GM19372 (cell line): ENCODE data around the gene DEXI.
"Not testable (repeated sequence)": the region's sequence is repeated elsewhere in the genome, so short reads cannot be mapped to it uniquely, and the experiment has no call there.

Experiments
- ATAC-seq: cut with Tn5 transposase; IDR thresholded peaks from one replicate; pipeline ENCODE4 v1.9.1; 2021; ENCODE audit warnings: mild to moderate bottlenecking, low read depth, moderate library complexity; ENCODE audit not compliant: unreplicated experiment

Gene DEXI

DNA sequence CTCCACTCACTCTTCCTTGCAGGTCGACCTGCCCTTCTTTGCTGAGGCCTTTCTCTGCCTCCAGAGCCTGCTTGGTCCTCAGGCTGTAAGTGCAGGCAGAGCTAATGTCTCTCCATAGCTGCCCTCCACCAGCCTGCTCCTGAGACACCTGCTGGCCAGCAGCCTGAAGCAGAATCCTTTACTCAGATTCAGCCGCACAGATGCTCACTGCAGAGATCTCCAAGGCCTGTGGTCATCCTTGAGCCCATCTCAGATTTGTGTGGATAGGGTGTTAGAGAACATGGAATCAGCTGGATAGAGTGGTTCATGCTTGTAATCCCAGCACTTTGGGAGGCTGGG is 11.5 kb downstream of the DEXI start:
- ATAC-seq, result no peak

DNA sequence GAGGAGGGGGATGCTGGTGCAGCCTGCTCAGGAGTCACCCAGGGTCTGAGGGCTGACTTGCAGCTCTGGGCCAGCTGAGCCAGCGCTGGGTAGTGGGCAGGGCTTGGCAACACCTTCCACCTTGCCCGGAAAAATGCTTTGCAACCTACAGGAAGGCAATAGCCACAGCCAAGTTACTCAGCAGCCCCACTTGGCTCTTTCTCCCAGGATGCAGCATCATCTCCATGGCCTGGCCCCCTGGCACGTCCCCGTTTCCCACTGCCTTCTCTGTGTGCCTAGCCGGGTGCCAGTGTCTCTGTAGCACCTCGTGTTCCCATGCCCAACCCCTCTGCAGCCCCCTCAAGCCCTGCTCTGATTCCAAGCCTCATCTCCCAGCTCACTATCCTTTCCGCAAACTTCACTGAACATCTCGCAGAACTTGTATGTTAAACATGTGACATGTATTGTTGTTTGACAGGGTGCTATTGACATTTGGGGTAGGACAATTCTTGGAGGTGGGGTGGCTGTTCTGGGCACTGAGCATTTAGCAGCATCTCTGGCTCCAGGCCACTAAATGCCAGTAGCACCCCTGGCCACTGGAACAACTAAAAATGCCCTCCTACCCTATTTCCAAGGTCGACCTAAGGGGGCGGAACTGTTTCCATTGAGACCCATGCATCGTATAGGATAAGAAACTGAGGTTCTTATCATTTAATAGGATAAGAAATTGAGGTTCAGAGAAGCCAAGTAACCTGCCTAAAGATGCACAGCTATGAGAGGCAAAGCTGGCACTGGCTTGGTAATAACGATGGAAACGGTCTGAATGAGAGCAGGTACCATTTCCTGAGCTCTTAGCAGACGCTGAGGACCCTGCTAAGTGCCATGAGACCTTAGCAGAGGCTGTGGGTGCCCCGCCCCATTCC is 12.2 kb downstream of the DEXI start:
- ATAC-seq, result no peak

DNA sequence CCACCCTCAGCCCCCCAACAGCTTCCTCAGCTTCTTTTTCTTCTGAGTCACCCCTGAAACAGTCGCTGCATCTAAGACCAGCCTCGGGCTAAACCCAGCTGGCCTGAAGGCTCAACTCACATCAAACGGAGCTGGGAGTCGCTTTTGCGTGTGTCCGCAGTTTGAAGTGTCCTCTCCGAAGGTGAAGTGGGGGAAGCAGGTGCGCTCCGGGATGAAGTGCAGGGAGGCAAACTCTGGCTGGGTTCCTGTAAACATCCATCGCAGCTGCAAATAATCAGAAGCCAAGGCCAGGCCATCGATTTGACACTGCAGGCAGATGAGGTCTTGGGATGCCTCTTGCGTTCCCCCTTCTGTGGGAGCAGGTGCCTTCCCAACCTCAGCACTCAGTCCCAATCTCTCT is 13.2 kb downstream of the DEXI start:
- not testable (repeated sequence) for ATAC-seq

DNA sequence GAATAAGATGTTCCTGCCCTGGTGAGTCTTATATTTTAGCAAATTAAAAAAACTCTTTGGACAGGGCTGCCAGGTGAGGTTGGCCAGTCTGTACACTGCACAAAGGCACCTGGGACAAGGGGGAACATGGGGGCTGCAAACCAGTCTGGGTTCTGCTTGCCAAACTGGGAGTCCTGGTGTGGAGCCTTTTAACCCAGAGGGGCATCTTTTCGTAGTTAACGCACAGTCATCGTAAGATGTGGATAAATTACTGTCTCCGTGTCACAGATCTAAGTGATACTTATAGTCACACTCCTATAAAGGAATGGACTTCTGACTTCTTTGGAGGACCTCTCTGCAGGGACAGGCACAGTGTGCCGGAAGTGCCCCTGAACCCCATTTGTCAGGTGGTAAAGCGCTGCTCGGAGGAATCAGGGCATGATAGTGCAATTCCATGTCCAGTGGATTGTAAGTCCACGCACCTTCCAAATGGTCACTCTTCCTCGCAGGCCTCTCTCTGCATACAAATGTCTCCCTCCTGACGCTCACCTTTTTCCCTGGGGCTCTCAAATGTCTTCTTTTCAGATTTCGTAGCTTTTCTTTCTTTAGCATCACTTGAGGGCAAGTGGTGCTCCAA is 14.7 kb downstream of the DEXI start:
- ATAC-seq, result no peak

DNA sequence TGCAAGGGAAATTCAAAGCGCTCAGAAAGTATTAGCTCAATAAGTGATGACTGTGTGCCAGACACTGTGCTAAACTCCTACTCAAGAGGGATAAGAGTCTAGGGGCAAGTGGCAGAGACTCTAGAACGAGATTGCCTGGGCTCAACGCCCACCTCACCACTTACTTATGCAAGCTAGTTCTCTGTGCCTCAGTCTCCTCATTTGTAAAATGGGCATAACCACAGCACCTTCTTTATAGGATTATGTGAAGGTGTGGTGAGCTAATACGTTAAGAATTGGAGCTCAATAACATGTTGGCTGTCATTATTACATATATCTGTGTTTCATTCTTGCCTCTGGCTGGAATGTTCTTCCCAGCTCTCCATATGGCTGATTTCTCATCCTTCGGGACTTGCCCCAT is 15.4 kb downstream of the DEXI start:
- no peak for ATAC-seq

DNA sequence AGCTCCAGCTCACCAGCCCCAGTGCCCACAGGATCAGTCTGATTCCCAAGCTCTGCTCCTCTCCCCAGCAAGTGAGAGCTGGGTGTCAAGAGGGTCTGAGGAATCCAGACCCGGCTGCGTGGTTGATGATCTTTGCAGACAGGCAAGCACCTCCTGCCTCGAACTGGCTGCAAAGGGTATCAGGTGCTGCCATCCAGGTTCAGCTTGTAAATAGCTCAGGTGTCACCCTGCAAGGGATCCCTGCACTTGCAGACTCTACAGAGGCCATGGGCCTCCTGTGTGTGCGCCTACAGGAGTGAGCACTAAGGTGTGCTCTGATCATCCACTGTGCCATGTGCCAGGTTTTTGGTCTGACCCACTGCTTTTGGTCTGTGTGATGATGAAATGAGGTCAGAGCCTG is 16.2 kb downstream of the DEXI start:
- ATAC-seq, result no peak

DNA sequence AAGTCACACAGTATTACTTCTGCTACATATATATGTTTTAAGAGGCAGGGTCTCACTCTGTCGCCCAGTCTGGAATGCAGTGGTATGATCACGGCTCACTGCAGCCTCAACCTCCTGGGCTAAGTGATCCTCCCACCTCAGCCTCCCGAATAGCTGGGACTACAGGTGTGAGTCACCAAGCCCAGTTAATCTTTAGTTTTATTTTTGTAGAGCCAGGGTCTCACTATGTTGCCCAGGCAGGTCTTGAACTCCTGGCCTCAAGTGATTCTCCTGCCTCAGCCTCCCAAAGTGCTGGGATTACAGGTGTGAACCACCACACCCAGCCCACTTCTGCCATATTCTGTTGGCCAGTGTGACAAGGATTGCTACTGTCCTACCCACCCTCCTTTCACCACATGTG is 17.0 kb downstream of the DEXI start:
- ATAC-seq, result not testable (repeated sequence)

DNA sequence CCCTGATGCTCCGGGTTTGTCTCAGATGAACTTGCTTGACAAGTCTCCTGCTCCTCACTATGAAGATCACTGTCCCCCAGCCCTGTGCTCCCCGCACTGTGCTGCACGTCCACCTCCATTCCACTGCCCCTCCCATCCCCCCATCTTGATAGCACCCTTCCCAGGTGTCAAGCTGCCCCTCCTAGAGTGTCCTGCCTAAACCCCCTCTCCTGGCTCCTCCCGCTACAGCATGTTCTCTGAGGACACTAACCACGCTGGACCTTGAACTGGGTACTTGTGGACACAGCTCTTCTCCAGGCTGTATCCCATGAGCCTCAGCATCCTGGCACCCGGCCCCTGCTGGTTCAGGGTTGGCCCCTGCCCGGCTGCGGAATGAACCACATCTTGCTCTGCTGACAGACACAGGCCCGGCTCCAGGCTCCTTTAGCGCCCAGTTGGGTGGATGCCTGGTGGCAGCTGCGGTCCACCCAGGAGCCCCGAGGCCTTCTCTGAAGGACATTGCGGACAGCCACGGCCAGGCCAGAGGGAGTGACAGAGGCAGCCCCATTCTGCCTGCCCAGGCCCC is 18.5 kb downstream of the DEXI start:
- ATAC-seq, result no peak

DNA sequence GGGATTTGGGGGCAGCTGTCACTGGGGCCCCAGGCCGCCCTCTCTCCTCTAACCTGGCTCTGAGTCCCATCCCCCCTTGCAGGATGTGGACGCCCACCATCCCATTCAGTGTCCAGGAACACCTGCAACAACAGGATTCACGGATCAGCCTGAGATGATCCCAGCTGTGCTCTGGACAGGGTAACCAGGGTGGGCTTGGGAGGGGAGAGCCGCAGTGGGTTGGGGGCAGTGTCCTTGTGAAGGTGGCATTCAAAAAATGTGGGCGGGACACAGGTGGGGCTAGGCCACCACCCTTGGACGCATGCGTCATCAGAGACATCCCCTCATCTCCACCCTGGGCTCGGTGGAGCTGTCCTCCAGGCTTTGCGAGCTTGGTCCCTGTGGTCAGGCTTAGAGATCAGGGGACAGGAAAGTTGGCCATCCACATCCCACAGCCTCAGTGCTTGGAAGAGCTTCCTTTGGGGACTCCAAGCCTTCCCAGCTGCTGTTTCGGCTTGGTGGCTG is 19.1 kb downstream of the DEXI start:
- no peak for ATAC-seq

DNA sequence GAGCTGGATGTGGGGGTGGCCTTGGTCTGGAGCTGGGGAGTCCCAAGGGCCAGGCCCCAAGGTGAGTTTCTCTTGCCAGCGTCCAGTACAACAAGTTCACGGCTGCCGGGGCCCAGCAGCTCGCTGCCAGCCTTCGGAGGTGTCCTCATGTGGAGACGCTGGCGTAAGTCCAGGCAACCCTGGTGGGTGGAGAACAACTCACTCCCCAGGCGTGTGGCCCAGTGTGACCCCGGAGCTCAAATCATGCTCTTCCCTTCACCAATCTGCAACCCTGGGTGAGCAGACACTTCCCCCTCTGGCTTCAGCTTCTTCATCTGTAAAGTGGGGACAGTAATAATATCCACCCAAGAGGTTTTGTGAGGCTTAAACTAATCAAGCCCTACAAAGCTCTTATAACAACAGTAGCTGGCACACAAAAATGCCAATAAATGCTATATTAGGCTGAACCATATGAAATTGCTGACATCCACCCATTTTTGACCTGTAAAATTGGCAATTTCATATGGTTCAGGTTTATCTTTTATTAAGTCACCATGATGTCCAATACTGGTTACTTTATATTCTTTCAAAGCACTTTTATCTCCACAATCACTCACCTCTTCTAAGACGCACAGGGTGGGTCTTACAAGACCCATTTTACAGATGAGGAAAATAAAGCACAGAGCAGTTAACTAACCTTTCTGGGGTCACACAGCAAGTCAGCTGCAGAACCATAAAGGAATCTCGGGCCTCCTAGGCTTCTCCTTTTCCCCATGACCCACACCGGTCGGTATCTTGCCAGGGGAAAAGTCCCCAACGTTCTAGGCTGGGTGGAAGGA is 19.7 kb downstream of the DEXI start:
- no peak for ATAC-seq

DNA sequence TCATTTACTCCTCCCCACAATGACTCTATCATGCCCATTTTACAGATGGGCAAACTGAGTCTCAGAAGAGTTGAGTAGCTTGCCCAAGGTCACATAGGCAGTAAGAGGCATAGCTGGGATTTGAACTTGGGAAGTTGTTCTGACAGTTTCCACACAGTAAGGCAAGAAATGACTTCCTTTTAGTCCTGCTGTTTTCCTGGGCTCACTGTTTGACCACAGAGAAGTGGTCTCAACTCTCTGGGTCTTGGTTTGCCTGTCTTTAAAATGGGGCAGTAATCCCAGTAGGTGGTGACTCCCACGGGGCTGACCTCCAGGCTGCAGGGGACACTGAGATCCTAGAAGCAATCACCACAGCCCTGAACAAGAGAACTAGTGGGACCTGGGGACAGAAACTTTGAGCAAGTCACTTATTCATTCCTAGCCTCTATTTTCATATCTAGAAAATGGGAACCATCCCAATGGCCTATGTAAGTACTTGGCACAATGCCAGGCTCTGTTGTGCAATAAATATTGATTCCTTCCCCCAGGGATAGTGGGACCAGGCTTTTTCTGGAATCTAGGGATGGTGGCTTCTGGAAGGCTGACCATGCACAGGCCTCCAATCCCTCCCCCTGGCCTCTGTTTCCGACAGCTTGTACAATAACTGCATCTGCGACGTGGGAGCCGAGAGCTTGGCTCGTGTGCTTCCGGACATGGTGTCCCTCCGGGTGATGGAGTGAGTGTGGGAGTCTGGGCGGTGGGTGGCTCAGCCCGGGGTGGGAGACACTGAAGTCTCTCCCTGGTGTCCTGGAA is 20.5 kb downstream of the DEXI start:
- ATAC-seq, result no peak

DNA sequence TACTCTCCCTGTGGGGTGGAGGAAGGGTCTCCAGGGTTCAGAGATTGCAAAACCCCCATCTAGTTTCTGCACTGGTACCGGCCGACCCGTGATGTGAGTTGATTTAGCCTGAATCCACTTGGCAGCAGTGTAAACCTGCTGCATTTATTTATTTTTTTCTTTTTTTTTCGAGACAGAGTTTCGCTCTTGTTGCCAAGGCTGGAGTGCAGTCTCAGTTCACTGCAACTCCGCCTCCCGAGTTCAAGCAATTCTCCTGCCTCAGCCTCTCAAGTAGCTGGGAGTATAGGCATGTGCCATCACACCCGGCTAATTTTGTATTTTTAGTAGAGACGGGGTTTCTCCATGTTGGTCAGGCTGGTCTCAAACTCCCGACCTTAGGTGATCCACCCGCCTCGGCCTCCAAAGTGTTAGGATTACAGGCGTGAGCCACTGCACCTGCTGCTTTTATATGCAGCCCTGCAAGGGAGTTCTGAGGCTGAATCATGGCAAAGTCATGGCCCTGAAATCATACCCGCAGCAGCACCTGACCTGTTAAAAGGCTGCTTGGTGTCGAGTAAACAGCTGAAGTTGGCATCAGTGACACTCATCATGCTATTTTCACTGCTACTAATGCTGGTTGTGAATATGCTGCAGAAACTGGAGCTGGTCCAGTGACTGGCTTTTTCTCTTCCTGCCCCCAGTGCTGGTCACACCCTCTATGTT is 21.4 kb downstream of the DEXI start:
- no peak for ATAC-seq

DNA sequence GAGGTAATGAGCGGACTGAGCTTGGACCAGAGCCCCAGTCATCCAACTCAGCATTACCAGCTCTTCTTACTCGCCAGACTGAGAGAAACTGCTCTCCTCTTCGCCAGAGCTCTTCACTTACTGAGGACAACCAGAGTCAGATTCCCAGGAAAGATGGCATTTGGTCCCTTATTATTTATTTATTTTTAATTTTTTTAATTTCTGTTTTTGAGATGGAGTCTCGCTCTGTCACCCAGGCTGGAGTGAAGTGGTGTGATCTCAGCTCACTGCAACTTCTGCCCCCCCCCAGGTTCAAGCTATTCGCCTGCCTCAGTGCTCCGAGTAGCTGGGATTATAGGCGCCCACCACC is 23.3 kb downstream of the DEXI start:
- ATAC-seq, result no peak

DNA sequence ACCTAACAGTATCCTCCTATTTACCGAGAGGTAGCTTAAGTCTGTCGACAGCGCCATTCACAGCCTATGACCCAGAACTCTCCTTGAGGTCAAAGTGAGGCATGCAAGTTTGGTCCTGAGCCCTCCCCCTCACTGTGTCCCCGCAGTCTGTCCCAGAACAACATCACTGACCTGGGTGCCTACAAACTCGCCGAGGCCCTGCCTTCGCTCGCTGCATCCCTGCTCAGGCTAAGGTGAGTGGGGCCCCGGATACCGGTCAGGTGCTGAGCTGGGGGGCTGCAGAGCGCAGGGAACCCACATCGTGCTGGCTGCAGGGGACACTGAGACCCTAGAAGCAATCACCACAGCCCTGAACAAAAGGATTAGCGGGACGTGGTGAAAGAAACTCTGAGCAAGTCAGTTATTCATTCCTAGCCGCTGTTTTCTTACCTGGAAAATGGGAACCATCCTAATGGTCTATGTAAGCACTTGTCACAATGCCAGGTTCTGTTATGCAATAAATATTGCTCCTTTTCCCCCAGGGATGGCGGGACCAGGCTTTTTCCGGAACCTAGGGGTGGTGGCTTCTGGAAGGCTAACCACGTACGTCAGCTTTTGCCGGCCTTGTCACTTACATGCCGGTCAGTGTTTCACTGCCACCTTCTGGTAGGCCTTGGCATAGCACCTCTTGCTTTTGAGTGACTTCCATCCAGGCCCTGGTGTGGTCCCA is 23.8 kb downstream of the DEXI start:
- ATAC-seq, result peak; percentile 65

DNA sequence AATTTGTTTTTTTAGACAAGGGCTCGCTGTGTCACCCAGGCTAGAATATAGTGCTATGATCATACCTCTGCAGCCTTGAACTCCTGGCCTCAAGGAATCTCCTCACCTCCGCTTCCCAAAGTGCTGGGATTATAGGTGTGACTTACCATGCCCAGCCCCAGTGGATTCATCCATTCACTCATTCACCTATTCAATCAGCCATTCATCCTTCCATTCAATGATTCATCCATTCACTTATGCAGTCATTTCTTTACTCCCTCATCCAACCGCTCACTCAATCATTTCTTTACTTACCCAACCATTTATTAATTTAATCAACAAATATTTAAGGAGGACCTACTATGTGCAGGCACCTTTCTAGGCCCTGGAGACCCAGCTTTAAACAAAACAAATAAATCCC is 25.7 kb downstream of the DEXI start:
- ATAC-seq, result no peak

DNA sequence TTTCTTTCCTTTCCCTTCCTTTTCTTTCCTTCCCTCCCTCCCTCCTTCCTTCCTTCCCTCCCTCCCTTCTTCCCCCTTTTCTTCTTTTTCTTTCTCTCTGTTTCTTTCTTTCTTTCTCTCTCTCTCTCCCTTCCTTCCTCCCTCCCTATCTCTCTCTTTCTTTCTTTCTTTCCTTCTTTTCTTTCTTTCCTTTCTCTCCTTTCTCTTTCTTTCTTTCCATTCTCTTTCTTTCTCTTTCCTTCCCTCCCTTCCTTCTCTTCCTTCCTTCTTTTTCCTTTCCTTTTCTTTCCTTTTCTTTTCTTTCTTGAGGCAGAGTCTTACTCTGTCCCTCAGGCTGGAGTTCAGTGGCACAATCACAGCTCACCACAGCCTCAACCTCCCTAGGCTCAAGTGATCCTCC is 31.0 kb downstream of the DEXI start:
- no peak for ATAC-seq

DNA sequence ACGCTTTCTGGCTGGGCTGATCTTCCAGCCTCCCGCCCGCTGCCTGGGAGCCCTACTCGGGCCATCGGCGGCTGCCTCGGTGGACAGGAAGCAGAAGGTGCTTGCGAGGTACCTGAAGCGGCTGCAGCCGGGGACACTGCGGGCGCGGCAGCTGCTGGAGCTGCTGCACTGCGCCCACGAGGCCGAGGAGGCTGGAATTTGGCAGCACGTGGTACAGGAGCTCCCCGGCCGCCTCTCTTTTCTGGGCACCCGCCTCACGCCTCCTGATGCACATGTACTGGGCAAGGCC is 34.6 kb downstream of the DEXI start:
- ATAC-seq, result no peak

DNA sequence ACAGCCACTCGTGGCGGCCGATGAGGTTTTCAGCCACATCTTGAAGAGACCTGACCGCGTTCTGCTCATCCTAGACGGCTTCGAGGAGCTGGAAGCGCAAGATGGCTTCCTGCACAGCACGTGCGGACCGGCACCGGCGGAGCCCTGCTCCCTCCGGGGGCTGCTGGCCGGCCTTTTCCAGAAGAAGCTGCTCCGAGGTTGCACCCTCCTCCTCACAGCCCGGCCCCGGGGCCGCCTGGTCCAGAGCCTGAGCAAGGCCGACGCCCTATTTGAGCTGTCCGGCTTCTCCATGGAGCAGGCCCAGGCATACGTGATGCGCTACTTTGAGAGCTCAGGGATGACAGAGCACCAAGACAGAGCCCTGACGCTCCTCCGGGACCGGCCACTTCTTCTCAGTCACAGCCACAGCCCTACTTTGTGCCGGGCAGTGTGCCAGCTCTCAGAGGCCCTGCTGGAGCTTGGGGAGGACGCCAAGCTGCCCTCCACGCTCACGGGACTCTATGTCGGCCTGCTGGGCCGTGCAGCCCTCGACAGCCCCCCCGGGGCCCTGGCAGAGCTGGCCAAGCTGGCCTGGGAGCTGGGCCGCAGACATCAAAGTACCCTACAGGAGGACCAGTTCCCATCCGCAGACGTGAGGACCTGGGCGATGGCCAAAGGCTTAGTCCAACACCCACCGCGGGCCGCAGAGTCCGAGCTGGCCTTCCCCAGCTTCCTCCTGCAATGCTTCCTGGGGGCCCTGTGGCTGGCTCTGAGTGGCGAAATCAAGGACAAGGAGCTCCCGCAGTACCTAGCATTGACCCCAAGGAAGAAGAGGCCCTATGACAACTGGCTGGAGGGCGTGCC is 35.1 kb downstream of the DEXI start:
- ATAC-seq, result no peak
